DMS 273 (cell line): ENCODE data around the gene SOCS2.

Experiments used
- DNase-seq: peaks from one replicate; lab custom pipeline; 2025; ENCODE audit not compliant: unreplicated experiment; lab: John Stamatoyannopoulos, UW

SOCS2 gene

GRCh38 chr12:93626160-93626559, 53.7 kb downstream of the SOCS2 start:
- DNase-seq: no peak
